ENCODE results near the gene APOC3. TPM values are rescaled to one million over a fixed set of nuclear protein-coding genes. Genes with fewer than 3 reads are reported as not detected.
A peak's percentile ranks its signal among the peaks of the same experiment; 100 is the strongest.

APOC3 gene
- total RNA-seq, 1 donor from 2014 or later, result not detected

GRCh38 chr11:116876656-116877055, 46.9 kb downstream of the APOC3 start:
- TF ChIP-seq CTCF (IDR thresholded peaks at IDR 0.05), result no peak
- Mint-ChIP-seq H3K4me3 (ENCODE audit: unreplicated experiment) (no peak overlapping the region), H3K9me3 (ENCODE audit: low read depth) (no peaks in the 10 kb centered on the region), H3K27me3 (ENCODE audit: low read depth) (no peaks in the 10 kb centered on the region), H3K4me1 (ENCODE audit: low read depth) (peaks cover 8% of the 10 kb centered on the region), H3K36me3 (ENCODE audit: low read depth) (peaks cover 12% of the 10 kb centered on the region), H3K27ac (ENCODE audit: unreplicated experiment) (no peak overlapping the region)
- DNase-seq (ENCODE audit: low spot score), result no peak

GRCh38 chr11:116879800-116880625, 50.3 kb downstream of the APOC3 start:
- TF ChIP-seq CTCF (IDR thresholded peaks at IDR 0.05), result peak; percentile 93
- H3K36me3 Mint-ChIP-seq (ENCODE audit: low read depth), result peaks cover 3% of the 10 kb centered on the region
- no peaks in the 10 kb centered on the region for H3K27me3 Mint-ChIP-seq (ENCODE audit: low read depth)
- no peaks in the 10 kb centered on the region for H3K9me3 Mint-ChIP-seq (ENCODE audit: low read depth)
- H3K4me3 Mint-ChIP-seq (ENCODE audit: unreplicated experiment), result no peak overlapping the region
- H3K4me1 Mint-ChIP-seq (ENCODE audit: low read depth), result peaks cover 4% of the 10 kb centered on the region
- H3K27ac Mint-ChIP-seq (ENCODE audit: unreplicated experiment), result no peak overlapping the region
- DNase-seq (ENCODE audit: low spot score), result no peak

- no peak overlapping the region for H3K27ac Mint-ChIP-seq (ENCODE audit: unreplicated experiment)
- no peaks in the 10 kb centered on the region for H3K27me3 Mint-ChIP-seq (ENCODE audit: low read depth)
- H3K36me3 Mint-ChIP-seq (ENCODE audit: low read depth), result peaks cover 3% of the 10 kb centered on the region
- TF ChIP-seq CTCF (IDR thresholded peaks at IDR 0.05), result no peak
- no peaks in the 10 kb centered on the region for H3K9me3 Mint-ChIP-seq (ENCODE audit: low read depth)
- no peak overlapping the region for H3K4me3 Mint-ChIP-seq (ENCODE audit: unreplicated experiment)
- no peak for DNase-seq (ENCODE audit: low spot score)
- peaks cover 4% of the 10 kb centered on the region for H3K4me1 Mint-ChIP-seq (ENCODE audit: low read depth)
Measured at GRCh38 chr11:116881143-116881542, 51.4 kb downstream of the APOC3 start.

GRCh38 chr11:116882386-116882785, 52.7 kb downstream of the APOC3 start:
- H3K27ac Mint-ChIP-seq (ENCODE audit: unreplicated experiment), result no peak overlapping the region
- peaks cover 14% of the 10 kb centered on the region for H3K4me1 Mint-ChIP-seq (ENCODE audit: low read depth)
- no peaks in the 10 kb centered on the region for H3K27me3 Mint-ChIP-seq (ENCODE audit: low read depth)
- H3K4me3 Mint-ChIP-seq (ENCODE audit: unreplicated experiment), result no peak overlapping the region
- no peak for DNase-seq (ENCODE audit: low spot score)
- no peaks in the 10 kb centered on the region for H3K9me3 Mint-ChIP-seq (ENCODE audit: low read depth)
- TF ChIP-seq CTCF (IDR thresholded peaks at IDR 0.05), result no peak
- peaks cover 3% of the 10 kb centered on the region for H3K36me3 Mint-ChIP-seq (ENCODE audit: low read depth)

Other genes with a start within 250 kb of the APOC3 start
- gene BUD13, start 56.9 kb upstream of the APOC3 start, total RNA-seq, result 9.6 to 13.1 TPM (median 10.7 TPM) in 3 replicates
- 28.5 to 40.0 TPM (median 38.8 TPM) in 3 replicates for gene ZPR1, start 41.9 kb upstream of the APOC3 start, total RNA-seq
- not detected in 3 replicates for gene APOA5, start 38.0 kb upstream of the APOC3 start, total RNA-seq
- gene APOA4, start 6.6 kb upstream of the APOC3 start, total RNA-seq, result not detected in 3 replicates
- not detected in 3 replicates for gene APOA1, start 7.7 kb downstream of the APOC3 start, total RNA-seq